Activated effector memory CD4-positive, alpha-beta T cell treated with Interleukin-2 at 50 U/mL for 16 hours (primary cell): ENCODE data around the gene CUL4B.
"Not testable (repeated sequence)": the region's sequence is repeated elsewhere in the genome, so short reads cannot be mapped to it uniquely, and the experiment has no call there.

Source experiments
- DNase-seq: peaks from one replicate; pipeline ENCODE4 v3.0.0-alpha.2; 2020

The CUL4B gene

GRCh38 chrX:120517936-120518335 is 42.8 kb downstream of the CUL4B start:
- DNase-seq: no peak

- DNase-seq: no peak
Observed at GRCh38 chrX:120514236-120514635, 46.5 kb downstream of the CUL4B start.

GRCh38 chrX:120512627-120513026 is 48.1 kb downstream of the CUL4B start:
- DNase-seq: no peak

- no peak for DNase-seq
Observed at GRCh38 chrX:120512222-120512621, 48.5 kb downstream of the CUL4B start.

GRCh38 chrX:120504569-120504968 is 56.2 kb downstream of the CUL4B start:
- no peak for DNase-seq

GRCh38 chrX:120499301-120500072 is 61.3 kb downstream of the CUL4B start:
- DNase-seq: no peak

GRCh38 chrX:120490119-120490518 is 70.6 kb downstream of the CUL4B start:
- not testable (repeated sequence) for DNase-seq

GRCh38 chrX:120486786-120487185 is 74.0 kb downstream of the CUL4B start:
- no peak for DNase-seq

GRCh38 chrX:120485638-120486520 is 74.9 kb downstream of the CUL4B start:
- DNase-seq: peak; percentile 39

GRCh38 chrX:120485315-120485637 is 75.5 kb downstream of the CUL4B start:
- no peak for DNase-seq

GRCh38 chrX:120477453-120477852 is 83.3 kb downstream of the CUL4B start:
- DNase-seq: no peak

- no peak for DNase-seq
Observed at GRCh38 chrX:120476714-120477113, 84.0 kb downstream of the CUL4B start.

- not testable (repeated sequence) for DNase-seq
Observed at GRCh38 chrX:120475447-120475846, 85.3 kb downstream of the CUL4B start.
